Neural cell (in vitro differentiated cells): ENCODE measurements around the gene SLC38A9. TPM values are rescaled to one million over a fixed set of nuclear protein-coding genes. Genes with fewer than 3 reads are reported as not detected.
"Not testable (repeated sequence)": the region's sequence is repeated elsewhere in the genome, so short reads cannot be mapped to it uniquely, and the experiment has no call there.

Experiments
- H2AFZ ChIP-seq: fragments of 200-600, 300-800 bp; sonication (generic), shearing (Covaris generic); 2 replicates; pipeline ENCODE4 v1.6.0; 2014; ENCODE audit warnings: low read depth, mild to moderate bottlenecking, antibody characterized with exemption, low read length, moderate library complexity
- H3F3A ChIP-seq: fragments of 200-600 bp; shearing (Covaris generic); 2 replicates; pipeline ENCODE4 v1.6.1; 2016; ENCODE audit warnings: mild to moderate bottlenecking, moderate library complexity, mixed read lengths, antibody characterized with exemption, low read length; ENCODE audit not compliant: insufficient read depth, poor library complexity, severe bottlenecking
- H3K27ac ChIP-seq: fragments of 200-600, 300-800 bp; sonication (generic), shearing (Covaris generic); 2 replicates; pipeline ENCODE4 v1.5.1; 2014; ENCODE audit warnings: mild to moderate bottlenecking, low read length, moderate library complexity
- H3K27me3 ChIP-seq: fragments of 300-800, 200-600 bp; sonication (generic), shearing (Covaris generic); 2 replicates; pipeline ENCODE4 v1.6.0; 2014; ENCODE audit warnings: mild to moderate bottlenecking, low read depth, low read length, moderate library complexity; ENCODE audit not compliant: insufficient read depth
- H3K36me3 ChIP-seq: fragments of 300-800, 200-600 bp; sonication (generic), shearing (Covaris generic); 2 replicates; pipeline ENCODE4 v1.5.1; 2014; ENCODE audit warnings: mild to moderate bottlenecking, antibody characterized with exemption, low read length, moderate library complexity; ENCODE audit not compliant: insufficient read depth
- H3K4me2 ChIP-seq: fragments of 300-800, 200-600 bp; sonication (generic), shearing (Covaris generic); 2 replicates; pipeline ENCODE4 v1.6.0; 2014; ENCODE audit warnings: mild to moderate bottlenecking, low read length
- H3K4me3 ChIP-seq: fragments of 300-800, 200-600 bp; sonication (generic), shearing (Covaris generic); 2 replicates; pipeline ENCODE4 v1.5.1; 2014; ENCODE audit warnings: mild to moderate bottlenecking, low read length, moderate library complexity
- H3K79me2 ChIP-seq: fragments of 200-600 bp; shearing (Covaris generic); replicated peaks from 2 replicates; pipeline ENCODE4 v1.6.0; 2014; ENCODE audit warnings: mild to moderate bottlenecking, low read length, moderate library complexity; ENCODE audit not compliant: insufficient read depth
- H3K9ac ChIP-seq: fragments of 300-800, 200-600 bp; sonication (generic), shearing (Covaris generic); 2 replicates; pipeline ENCODE4 v1.6.1; 2016; ENCODE audit warnings: mild to moderate bottlenecking, low read length, mixed read lengths
- H3K9me2 ChIP-seq: fragments of 200-600 bp; shearing (Covaris generic); 2 replicates; pipeline ENCODE4 v1.6.1; 2016; ENCODE audit warnings: mild to moderate bottlenecking, low read length, mixed read lengths; ENCODE audit not compliant: insufficient read depth
- H3K9me3 ChIP-seq: fragments of 200-600, 300-800 bp; sonication (generic), shearing (Covaris generic); 2 replicates; pipeline ENCODE4 v1.6.1; 2016; ENCODE audit warnings: mild to moderate bottlenecking, mixed run types, low read length, moderate library complexity, mixed read lengths
- H4K20me1 ChIP-seq: fragments of 200-600 bp; shearing (Covaris generic); 2 replicates; pipeline ENCODE4 v1.6.1; 2016; ENCODE audit warnings: mild to moderate bottlenecking, mixed run types; ENCODE audit not compliant: insufficient read depth
- EP300 ChIP-seq: fragments of 450-650 bp; conservative IDR thresholded peaks from 2 replicates; pipeline ENCODE4 v1.6.1; 2014; ENCODE audit warnings: antibody characterized with exemption, mild to moderate bottlenecking, moderate library complexity; ENCODE audit not compliant: poor library complexity, severe bottlenecking
- EZH2 ChIP-seq: fragments of 200-600, 300-800 bp; shearing (Covaris generic), sonication (generic); IDR thresholded peaks from 2 replicates; pipeline ENCODE4 v1.6.1; 2014; ENCODE audit warnings: antibody characterized with exemption, low read length, borderline replicate concordance, mild to moderate bottlenecking; ENCODE audit not compliant: insufficient read depth, poor library complexity, severe bottlenecking
- MXI1 ChIP-seq: fragments of 450-650 bp; conservative IDR thresholded peaks from 2 replicates; pipeline ENCODE4 v1.6.1; 2014; ENCODE audit warnings: antibody characterized with exemption, mild to moderate bottlenecking; ENCODE audit not compliant: poor library complexity, severe bottlenecking
- POLR2AphosphoS5 ChIP-seq: IDR thresholded peaks from 2 replicates; pipeline ENCODE4 v1.6.1; 2012
- RAD21 ChIP-seq: fragments of 450-650 bp; conservative IDR thresholded peaks from 2 replicates; pipeline ENCODE4 v1.6.1; 2014; ENCODE audit warnings: antibody characterized with exemption, mild to moderate bottlenecking, moderate library complexity
- SMC3 ChIP-seq: fragments of 450-650 bp; conservative IDR thresholded peaks from 2 replicates; pipeline ENCODE4 v1.6.1; 2014; ENCODE audit warnings: antibody characterized with exemption, mild to moderate bottlenecking, moderate library complexity; ENCODE audit not compliant: poor library complexity
- TAF1 ChIP-seq: IDR thresholded peaks from 2 replicates; pipeline ENCODE4 v1.6.1; 2012; ENCODE audit warnings: low read depth
- polyA plus RNA-seq: library from polyadenylated mRNA; depleted of rRNA; stranded (reverse); fragments of >200 nt; gene quantifications from 2 replicates; pipeline ENCODE4 v1.2.3, GENCODE V29; 2014
- TF ChIP-seq, protein P1 (sequence below): IDR thresholded peaks from 2 replicates; pipeline ENCODE4 v1.6.1; 2012; ENCODE audit warnings: borderline replicate concordance
- TF ChIP-seq, protein P2 (sequence below): fragments of 450-650 bp; IDR thresholded peaks from 2 replicates; pipeline ENCODE4 v1.5.1; 2014; ENCODE audit warnings: antibody characterized with exemption, mild to moderate bottlenecking, moderate library complexity; ENCODE audit not compliant: poor library complexity, severe bottlenecking

The SLC38A9 gene
- polyA plus RNA-seq, 1 donor from 2014 or later = 44.5 TPM

DNA sequence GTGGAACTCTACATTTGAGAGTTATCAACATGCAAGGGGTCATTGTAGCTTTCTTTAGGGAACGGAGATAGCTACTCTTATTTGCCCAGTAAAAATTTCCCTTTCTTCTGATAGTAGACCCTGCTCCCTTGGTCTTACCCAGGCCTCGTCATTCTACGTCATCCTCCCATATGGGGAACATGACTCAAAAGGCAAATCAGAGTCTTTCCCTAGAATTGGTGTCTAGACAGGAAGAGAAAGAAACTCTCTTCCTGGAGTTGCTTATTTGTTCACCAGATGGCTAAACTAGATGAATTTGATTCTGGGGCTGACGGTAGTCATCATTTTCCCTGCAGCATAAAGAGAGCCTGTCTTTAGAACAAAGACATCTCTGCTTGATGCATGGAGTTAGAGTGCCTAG is 12.2 kb upstream of the SLC38A9 start:
- H3K9me2 ChIP-seq = no peaks in the 10 kb centered on the region
- no peaks in the 10 kb centered on the region for H3K9me3 ChIP-seq
- no peak overlapping the region for H3K4me3 ChIP-seq

DNA sequence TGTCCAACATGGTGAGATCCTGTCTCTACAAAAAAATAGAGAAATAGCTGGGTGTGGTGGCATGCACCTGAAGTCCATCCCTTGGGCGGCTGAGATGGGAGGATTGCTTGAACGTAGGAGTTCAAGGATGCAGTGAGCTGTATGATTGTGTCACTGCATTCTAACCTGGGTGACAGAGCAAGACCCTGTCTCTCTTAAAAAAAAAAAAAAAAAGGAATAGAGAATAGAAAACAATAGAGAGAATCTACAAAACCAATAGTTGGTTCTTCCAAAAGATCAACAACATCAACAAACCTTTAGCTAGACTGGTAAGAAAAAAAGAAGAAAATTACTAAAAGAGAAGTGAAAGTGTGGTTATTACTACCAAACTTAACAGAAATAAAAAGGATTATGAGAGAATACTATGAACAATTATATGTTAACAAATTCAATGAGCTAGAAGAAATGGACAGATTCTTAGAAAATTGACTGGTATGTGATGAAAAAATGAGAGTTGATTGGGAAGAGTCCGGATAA is 8.1 kb upstream of the SLC38A9 start:
- TF ChIP-seq EZH2 (no peak), RAD21 (no peak), POLR2AphosphoS5 (no peak), MXI1 (no peak), TAF1 (no peak), SMC3 (no peak), EP300 (no peak)
- TF ChIP-seq, protein P1, sequence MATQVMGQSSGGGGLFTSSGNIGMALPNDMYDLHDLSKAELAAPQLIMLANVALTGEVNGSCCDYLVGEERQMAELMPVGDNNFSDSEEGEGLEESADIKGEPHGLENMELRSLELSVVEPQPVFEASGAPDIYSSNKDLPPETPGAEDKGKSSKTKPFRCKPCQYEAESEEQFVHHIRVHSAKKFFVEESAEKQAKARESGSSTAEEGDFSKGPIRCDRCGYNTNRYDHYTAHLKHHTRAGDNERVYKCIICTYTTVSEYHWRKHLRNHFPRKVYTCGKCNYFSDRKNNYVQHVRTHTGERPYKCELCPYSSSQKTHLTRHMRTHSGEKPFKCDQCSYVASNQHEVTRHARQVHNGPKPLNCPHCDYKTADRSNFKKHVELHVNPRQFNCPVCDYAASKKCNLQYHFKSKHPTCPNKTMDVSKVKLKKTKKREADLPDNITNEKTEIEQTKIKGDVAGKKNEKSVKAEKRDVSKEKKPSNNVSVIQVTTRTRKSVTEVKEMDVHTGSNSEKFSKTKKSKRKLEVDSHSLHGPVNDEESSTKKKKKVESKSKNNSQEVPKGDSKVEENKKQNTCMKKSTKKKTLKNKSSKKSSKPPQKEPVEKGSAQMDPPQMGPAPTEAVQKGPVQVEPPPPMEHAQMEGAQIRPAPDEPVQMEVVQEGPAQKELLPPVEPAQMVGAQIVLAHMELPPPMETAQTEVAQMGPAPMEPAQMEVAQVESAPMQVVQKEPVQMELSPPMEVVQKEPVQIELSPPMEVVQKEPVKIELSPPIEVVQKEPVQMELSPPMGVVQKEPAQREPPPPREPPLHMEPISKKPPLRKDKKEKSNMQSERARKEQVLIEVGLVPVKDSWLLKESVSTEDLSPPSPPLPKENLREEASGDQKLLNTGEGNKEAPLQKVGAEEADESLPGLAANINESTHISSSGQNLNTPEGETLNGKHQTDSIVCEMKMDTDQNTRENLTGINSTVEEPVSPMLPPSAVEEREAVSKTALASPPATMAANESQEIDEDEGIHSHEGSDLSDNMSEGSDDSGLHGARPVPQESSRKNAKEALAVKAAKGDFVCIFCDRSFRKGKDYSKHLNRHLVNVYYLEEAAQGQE = no peak
- TF ChIP-seq, protein P2, sequence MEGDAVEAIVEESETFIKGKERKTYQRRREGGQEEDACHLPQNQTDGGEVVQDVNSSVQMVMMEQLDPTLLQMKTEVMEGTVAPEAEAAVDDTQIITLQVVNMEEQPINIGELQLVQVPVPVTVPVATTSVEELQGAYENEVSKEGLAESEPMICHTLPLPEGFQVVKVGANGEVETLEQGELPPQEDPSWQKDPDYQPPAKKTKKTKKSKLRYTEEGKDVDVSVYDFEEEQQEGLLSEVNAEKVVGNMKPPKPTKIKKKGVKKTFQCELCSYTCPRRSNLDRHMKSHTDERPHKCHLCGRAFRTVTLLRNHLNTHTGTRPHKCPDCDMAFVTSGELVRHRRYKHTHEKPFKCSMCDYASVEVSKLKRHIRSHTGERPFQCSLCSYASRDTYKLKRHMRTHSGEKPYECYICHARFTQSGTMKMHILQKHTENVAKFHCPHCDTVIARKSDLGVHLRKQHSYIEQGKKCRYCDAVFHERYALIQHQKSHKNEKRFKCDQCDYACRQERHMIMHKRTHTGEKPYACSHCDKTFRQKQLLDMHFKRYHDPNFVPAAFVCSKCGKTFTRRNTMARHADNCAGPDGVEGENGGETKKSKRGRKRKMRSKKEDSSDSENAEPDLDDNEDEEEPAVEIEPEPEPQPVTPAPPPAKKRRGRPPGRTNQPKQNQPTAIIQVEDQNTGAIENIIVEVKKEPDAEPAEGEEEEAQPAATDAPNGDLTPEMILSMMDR = no peak
- Histone ChIP-seq H3K9me3 (no peaks in the 10 kb centered on the region), H3K27me3 (no peaks in the 10 kb centered on the region), H3K9ac (no peak overlapping the region), H3F3A (no peaks in the 10 kb centered on the region), H4K20me1 (no peaks in the 10 kb centered on the region), H3K27ac (no peak overlapping the region), H3K4me3 (no peak overlapping the region), H3K79me2 (no peaks in the 10 kb centered on the region), H3K4me2 (no peak overlapping the region), H3K36me3 (no peaks in the 10 kb centered on the region), H2AFZ (no peak overlapping the region), H3K9me2 (no peaks in the 10 kb centered on the region)

More for the DNA sequence above, 12.2 kb upstream of the SLC38A9 start:
- TF ChIP-seq, protein P1 = no peak
- TF ChIP-seq SMC3 (no peak), RAD21 (no peak), MXI1 (no peak), TAF1 (no peak), EP300 (no peak), POLR2AphosphoS5 (no peak), EZH2 (no peak)
- TF ChIP-seq, protein P2 = no peak
- no peaks in the 10 kb centered on the region for H3F3A ChIP-seq
- no peaks in the 10 kb centered on the region for H3K27me3 ChIP-seq
- no peak overlapping the region for H3K4me2 ChIP-seq
- no peak overlapping the region for H3K9ac ChIP-seq
- H4K20me1 ChIP-seq = no peaks in the 10 kb centered on the region
- no peaks in the 10 kb centered on the region for H3K36me3 ChIP-seq
- H3K27ac ChIP-seq = no peak overlapping the region
- H2AFZ ChIP-seq = no peak overlapping the region
- no peaks in the 10 kb centered on the region for H3K79me2 ChIP-seq

DNA sequence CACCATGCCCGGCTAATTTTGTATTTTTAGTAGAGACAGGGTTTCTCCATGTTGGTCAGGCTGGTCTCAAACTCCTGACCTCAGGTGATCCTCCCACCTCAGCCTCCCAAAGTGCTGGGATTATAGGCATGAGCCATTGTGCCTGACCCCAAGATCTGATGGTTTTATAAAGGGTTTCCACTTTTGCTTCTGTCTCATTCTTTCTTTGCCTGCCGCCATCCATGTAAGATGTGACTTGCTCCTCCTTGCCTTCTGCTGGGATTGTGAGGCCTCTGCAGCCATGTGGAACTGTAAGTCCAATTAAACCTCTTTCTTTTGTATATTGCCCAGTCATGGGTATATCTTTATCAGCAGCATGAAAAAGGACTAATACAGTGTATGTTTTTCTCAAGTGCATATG is 6.9 kb upstream of the SLC38A9 start:
- not testable (repeated sequence) for H3K9ac ChIP-seq, H3K79me2 ChIP-seq, H3K9me3 ChIP-seq, H3K4me3 ChIP-seq, H3K4me2 ChIP-seq, H3K27me3 ChIP-seq, H3K36me3 ChIP-seq, H3F3A ChIP-seq, H2AFZ ChIP-seq, H3K9me2 ChIP-seq, H4K20me1 ChIP-seq, H3K27ac ChIP-seq
